IPS-15b (cell line): ENCODE data around the gene SVBP.

Experiments used
- H3K27me3 ChIP-seq: one replicate; pipeline ENCODE4 v1.6.1; 2013; ENCODE audit warnings: low read length; ENCODE audit not compliant: control insufficient read depth, insufficient read depth
- H3K36me3 ChIP-seq: one replicate; pipeline ENCODE4 v1.6.1; 2013; ENCODE audit warnings: low read length; ENCODE audit not compliant: control insufficient read depth, insufficient read depth
- H3K4me1 ChIP-seq: one replicate; pipeline ENCODE4 v1.6.1; 2013; ENCODE audit warnings: mild to moderate bottlenecking, low read length; ENCODE audit not compliant: control insufficient read depth, insufficient read depth
- H3K4me3 ChIP-seq: one replicate; pipeline ENCODE4 v1.5.1; 2013; ENCODE audit warnings: low read depth, low read length
- H3K9ac ChIP-seq: one replicate; pipeline ENCODE4 v1.6.1; 2013; ENCODE audit warnings: low read depth, mild to moderate bottlenecking, low read length
- H3K9me3 ChIP-seq: one replicate; pipeline ENCODE4 v1.6.1; 2013; ENCODE audit warnings: mild to moderate bottlenecking, low read length; ENCODE audit not compliant: control insufficient read depth, insufficient read depth

The SVBP gene

GRCh38 chr1:42837709-42838108 is 20.5 kb upstream of the SVBP start:
- Histone ChIP-seq H3K36me3 (no peaks in the 10 kb centered on the region), H3K4me1 (no peaks in the 10 kb centered on the region), H3K27me3 (no peaks in the 10 kb centered on the region), H3K9ac (no peak overlapping the region), H3K9me3 (no peaks in the 10 kb centered on the region), H3K4me3 (no peak overlapping the region)

GRCh38 chr1:42835422-42835821 is 18.2 kb upstream of the SVBP start:
- no peak overlapping the region for H3K9ac ChIP-seq
- H3K4me1 ChIP-seq: no peaks in the 10 kb centered on the region
- H3K27me3 ChIP-seq: no peaks in the 10 kb centered on the region
- no peaks in the 10 kb centered on the region for H3K36me3 ChIP-seq
- no peak overlapping the region for H3K4me3 ChIP-seq
- no peaks in the 10 kb centered on the region for H3K9me3 ChIP-seq

- Histone ChIP-seq H3K27me3 (no peaks in the 10 kb centered on the region), H3K36me3 (no peaks in the 10 kb centered on the region), H3K9ac (no peak overlapping the region), H3K9me3 (no peaks in the 10 kb centered on the region), H3K4me3 (no peak overlapping the region), H3K4me1 (no peaks in the 10 kb centered on the region)
These were observed 17.6 kb upstream of the SVBP start for GRCh38 chr1:42834803-42835202.

- H3K4me1 ChIP-seq: no peaks in the 10 kb centered on the region
- H3K27me3 ChIP-seq: no peaks in the 10 kb centered on the region
- no peaks in the 10 kb centered on the region for H3K9me3 ChIP-seq
These were observed 16.8 kb upstream of the SVBP start for GRCh38 chr1:42833981-42834380.

GRCh38 chr1:42832641-42833240 is 15.5 kb upstream of the SVBP start:
- H3K36me3 ChIP-seq: no peaks in the 10 kb centered on the region

More at GRCh38 chr1:42833981-42834380, 16.8 kb upstream of the SVBP start:
- Histone ChIP-seq H3K36me3 (no peaks in the 10 kb centered on the region), H3K9ac (no peak overlapping the region), H3K4me3 (no peak overlapping the region)

GRCh38 chr1:42831273-42831672 is 14.1 kb upstream of the SVBP start:
- Histone ChIP-seq H3K9ac (no peak overlapping the region), H3K4me1 (no peaks in the 10 kb centered on the region), H3K27me3 (no peaks in the 10 kb centered on the region), H3K4me3 (no peak overlapping the region), H3K9me3 (no peaks in the 10 kb centered on the region), H3K36me3 (no peaks in the 10 kb centered on the region)

More at GRCh38 chr1:42832641-42833240, 15.5 kb upstream of the SVBP start:
- Histone ChIP-seq H3K4me3 (no peak overlapping the region), H3K9me3 (no peaks in the 10 kb centered on the region), H3K27me3 (no peaks in the 10 kb centered on the region), H3K4me1 (no peaks in the 10 kb centered on the region), H3K9ac (no peak overlapping the region)

- Histone ChIP-seq H3K9ac (no peak overlapping the region), H3K27me3 (no peaks in the 10 kb centered on the region), H3K4me1 (no peaks in the 10 kb centered on the region), H3K9me3 (no peaks in the 10 kb centered on the region), H3K36me3 (no peaks in the 10 kb centered on the region), H3K4me3 (no peak overlapping the region)
These were observed 13.4 kb upstream of the SVBP start for GRCh38 chr1:42830631-42831030.

- Histone ChIP-seq H3K9ac (no peak overlapping the region), H3K36me3 (no peaks in the 10 kb centered on the region), H3K9me3 (no peaks in the 10 kb centered on the region)
These were observed 8.0 kb upstream of the SVBP start for GRCh38 chr1:42825036-42825851.

GRCh38 chr1:42824481-42825035 is 7.4 kb upstream of the SVBP start:
- H3K4me3 ChIP-seq: no peak overlapping the region
- no peaks in the 10 kb centered on the region for H3K9me3 ChIP-seq
- no peaks in the 10 kb centered on the region for H3K27me3 ChIP-seq
- H3K9ac ChIP-seq: no peak overlapping the region
- peaks cover 3% of the 10 kb centered on the region for H3K4me1 ChIP-seq
- no peaks in the 10 kb centered on the region for H3K36me3 ChIP-seq

More at GRCh38 chr1:42825036-42825851, 8.0 kb upstream of the SVBP start:
- Histone ChIP-seq H3K4me3 (no peak overlapping the region), H3K27me3 (no peaks in the 10 kb centered on the region), H3K4me1 (peaks cover 3% of the 10 kb centered on the region)

GRCh38 chr1:42822800-42823392 is 5.7 kb upstream of the SVBP start:
- Histone ChIP-seq H3K9me3 (no peaks in the 10 kb centered on the region), H3K36me3 (no peaks in the 10 kb centered on the region), H3K27me3 (no peaks in the 10 kb centered on the region), H3K9ac (no peak overlapping the region), H3K4me1 (peaks cover 3% of the 10 kb centered on the region), H3K4me3 (no peak overlapping the region)

- no peak overlapping the region for H3K9ac ChIP-seq
- H3K36me3 ChIP-seq: no peaks in the 10 kb centered on the region
- H3K4me1 ChIP-seq: peaks cover 5% of the 10 kb centered on the region
- H3K9me3 ChIP-seq: no peaks in the 10 kb centered on the region
- no peaks in the 10 kb centered on the region for H3K27me3 ChIP-seq
- no peak overlapping the region for H3K4me3 ChIP-seq
These were observed 4.5 kb upstream of the SVBP start for GRCh38 chr1:42821690-42822089.
